Measurements from ENCODE around the gene ARHGAP10. TPM values are rescaled to one million over a fixed set of nuclear protein-coding genes. Genes with fewer than 3 reads are reported as not detected.
"Not testable (repeated sequence)": the region's sequence is repeated elsewhere in the genome, so short reads cannot be mapped to it uniquely, and the experiment has no call there.

ARHGAP10 gene
- total RNA-seq, 1 donor from 2014 or later: 8.3 TPM

DNA sequence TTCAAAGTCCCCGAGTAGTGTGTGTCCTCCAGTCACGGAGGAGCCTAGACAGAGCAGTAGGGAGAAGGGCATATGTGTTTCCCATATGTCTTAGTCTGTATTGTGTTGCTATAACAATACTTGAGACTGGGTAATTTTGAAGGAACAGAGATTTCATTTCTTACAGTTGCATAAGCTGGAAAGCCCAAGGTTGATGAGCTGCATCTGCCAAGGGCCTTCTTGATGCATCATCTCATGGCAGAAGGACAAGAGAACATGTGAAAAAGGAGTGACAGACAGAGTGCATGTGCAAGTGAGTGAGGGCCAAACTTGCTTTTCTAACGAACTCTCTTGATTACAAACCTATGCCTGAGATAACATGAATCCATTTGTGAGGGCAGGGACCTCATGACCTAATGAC lies 243.4 kb downstream of the ARHGAP10 start:
- no peaks in the 10 kb centered on the region for H3K27me3 Mint-ChIP-seq
- no peaks in the 10 kb centered on the region for H3K9me3 Mint-ChIP-seq
- no peaks in the 10 kb centered on the region for H3K4me1 Mint-ChIP-seq
- DNase-seq: no peak
- H3K36me3 Mint-ChIP-seq (ENCODE audit: low read depth): no peaks in the 10 kb centered on the region
- H3K4me3 Mint-ChIP-seq: no peak overlapping the region
- intact Hi-C loops (cut with micrococcal nuclease): no loop called here
- no peak overlapping the region for H3K27ac Mint-ChIP-seq

DNA sequence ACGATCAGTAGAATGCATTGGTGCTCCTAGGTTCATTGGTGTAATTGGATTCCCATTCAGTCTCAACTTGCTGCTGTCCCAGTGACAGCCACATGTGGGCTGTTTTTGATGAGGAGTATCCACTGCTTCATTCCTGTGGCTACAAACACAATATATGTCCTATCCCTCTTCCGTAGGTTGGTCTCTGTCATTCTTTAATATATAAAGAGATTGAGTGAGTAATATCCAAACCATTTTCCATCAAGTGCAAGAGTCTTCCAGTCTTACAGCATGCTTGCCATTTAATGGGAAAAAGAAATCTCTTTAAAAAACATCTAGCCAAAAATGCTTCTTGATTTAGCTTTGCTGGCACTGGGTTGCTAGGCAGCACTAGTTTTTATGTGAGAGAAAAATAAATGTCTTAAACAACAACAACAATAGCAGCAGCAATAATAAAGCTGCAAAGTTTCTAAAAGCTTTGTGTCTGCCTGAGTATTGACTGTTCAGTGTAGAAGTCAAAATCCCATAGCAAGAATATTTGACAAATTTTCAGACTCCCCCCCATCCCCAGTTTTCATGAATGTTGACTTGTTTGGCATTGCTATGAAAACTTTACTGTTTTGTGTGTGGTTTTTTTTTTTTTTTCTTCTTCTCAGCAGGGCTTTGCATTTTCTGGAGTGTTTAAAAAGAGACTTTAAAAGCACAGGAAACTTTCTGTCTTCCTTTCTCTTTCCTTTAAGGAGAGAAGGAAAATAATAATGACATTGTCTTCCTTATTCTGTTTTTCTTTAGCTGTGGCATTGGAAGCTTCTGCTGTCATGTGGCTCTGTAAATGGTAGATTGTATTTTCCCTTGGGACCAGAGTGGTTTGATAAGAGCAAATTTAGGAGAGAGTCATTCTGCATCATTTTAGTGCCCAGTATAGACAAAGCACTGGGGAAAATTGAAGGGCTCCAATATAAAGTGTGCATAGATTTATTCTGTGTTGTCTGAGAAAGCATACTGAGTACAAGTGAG lies 244.3 kb downstream of the ARHGAP10 start:
- H3K4me1 Mint-ChIP-seq: peaks cover 7% of the 10 kb centered on the region
- no peak overlapping the region for H3K27ac Mint-ChIP-seq
- H3K4me3 Mint-ChIP-seq: no peak overlapping the region
- no peaks in the 10 kb centered on the region for H3K36me3 Mint-ChIP-seq (ENCODE audit: low read depth)
- no peak for DNase-seq
- intact Hi-C loops (cut with micrococcal nuclease): no loop called here
- peaks cover 1% of the 10 kb centered on the region for H3K27me3 Mint-ChIP-seq
- H3K9me3 Mint-ChIP-seq: no peaks in the 10 kb centered on the region

DNA sequence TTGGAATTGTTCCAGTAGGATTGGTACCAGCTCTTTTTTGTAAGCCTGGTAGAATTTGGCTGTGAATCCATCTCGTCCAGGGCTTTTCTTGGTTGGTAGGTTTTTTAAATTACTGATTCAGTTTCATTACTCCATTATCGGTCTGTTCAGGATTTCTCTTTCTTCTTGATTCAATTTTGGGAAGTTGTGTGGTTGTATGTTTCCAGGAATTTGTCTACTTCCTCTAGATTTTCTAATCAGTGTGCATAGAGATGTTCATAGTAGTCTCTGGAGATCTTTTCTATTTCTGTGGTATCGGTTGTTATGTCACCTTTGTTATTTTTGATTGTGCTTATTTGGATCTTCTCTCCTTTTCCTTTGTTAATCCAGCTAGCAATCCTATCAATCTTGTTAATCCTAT lies 248.7 kb downstream of the ARHGAP10 start:
- no peaks in the 10 kb centered on the region for H3K36me3 Mint-ChIP-seq (ENCODE audit: low read depth)
- H3K27me3 Mint-ChIP-seq: peaks cover 1% of the 10 kb centered on the region
- DNase-seq: no peak
- H3K9me3 Mint-ChIP-seq: no peaks in the 10 kb centered on the region
- H3K4me1 Mint-ChIP-seq: peaks cover 10% of the 10 kb centered on the region
- intact Hi-C loops (cut with micrococcal nuclease): loop anchor here (5.0 to 10.0 kb wide), 2 partner anchors 72 to 1284 kb away; no protein-coding TSS in a partner anchor
- H3K4me3 Mint-ChIP-seq: no peak overlapping the region
- H3K27ac Mint-ChIP-seq: no peak overlapping the region

DNA sequence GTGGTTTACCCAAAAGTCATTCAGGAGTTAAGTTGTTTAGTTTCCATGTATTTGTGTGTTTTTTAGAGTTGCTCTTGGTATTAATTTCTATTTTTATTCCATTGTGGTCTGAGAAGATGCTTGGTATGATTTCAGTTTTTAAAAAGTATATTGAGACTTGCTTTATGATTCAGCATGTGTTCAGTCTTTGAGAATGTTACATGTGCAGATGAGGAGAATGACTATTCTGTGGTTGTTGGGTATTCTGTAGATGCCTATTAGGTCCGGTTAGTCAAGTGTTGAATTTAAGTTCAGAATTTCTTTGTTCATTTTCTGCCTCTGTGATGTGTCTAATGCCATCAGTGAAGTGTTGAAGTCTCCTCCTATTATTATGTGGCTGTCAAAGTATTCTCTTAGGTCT lies 249.4 kb downstream of the ARHGAP10 start:
- Mint-ChIP-seq H3K36me3 (ENCODE audit: low read depth) (no peaks in the 10 kb centered on the region), H3K4me1 (peaks cover 10% of the 10 kb centered on the region), H3K27ac (no peak overlapping the region), H3K27me3 (peaks cover 1% of the 10 kb centered on the region), H3K9me3 (no peaks in the 10 kb centered on the region), H3K4me3 (no peak overlapping the region)
- DNase-seq: no peak
- intact Hi-C loops (cut with micrococcal nuclease): loop anchor here (5.0 to 10.0 kb wide), 2 partner anchors 71 to 1283 kb away; no protein-coding TSS in a partner anchor

GRCh38 chr4:147984065-147984777 lies 252.3 kb downstream of the ARHGAP10 start:
- peak; percentile 75 for DNase-seq
- H3K9me3 Mint-ChIP-seq: no peaks in the 10 kb centered on the region
- no peak overlapping the region for H3K4me3 Mint-ChIP-seq
- peaks cover 1% of the 10 kb centered on the region for H3K27me3 Mint-ChIP-seq
- peaks cover 10% of the 10 kb centered on the region for H3K4me1 Mint-ChIP-seq
- no peaks in the 10 kb centered on the region for H3K36me3 Mint-ChIP-seq (ENCODE audit: low read depth)
- intact Hi-C loops (cut with micrococcal nuclease): loop anchor here (5.0 to 10.0 kb wide), 2 partner anchors 68 to 1281 kb away; no protein-coding TSS in a partner anchor
- H3K27ac Mint-ChIP-seq: no peak overlapping the region

DNA sequence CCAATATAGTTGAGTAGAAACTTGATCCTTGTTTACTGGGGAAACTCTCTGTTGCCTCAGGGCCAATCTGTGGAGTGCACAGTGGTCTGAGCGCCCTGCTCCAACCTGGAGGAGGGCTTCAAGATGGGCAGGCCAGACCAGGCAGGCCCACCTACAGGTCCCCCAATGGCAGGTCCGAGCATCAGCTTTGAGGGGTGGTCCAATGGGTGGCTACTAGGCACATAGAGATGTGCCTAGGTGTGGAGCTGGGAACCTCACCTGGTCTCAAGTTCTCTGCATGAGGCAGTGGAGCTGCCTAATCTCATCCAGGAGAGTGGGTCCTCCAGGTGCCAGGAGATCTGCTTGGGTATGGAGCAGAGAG lies 252.9 kb downstream of the ARHGAP10 start:
- DNase-seq: no peak
- Mint-ChIP-seq H3K9me3 (no peaks in the 10 kb centered on the region), H3K27me3 (peaks cover 1% of the 10 kb centered on the region), H3K4me1 (peaks cover 10% of the 10 kb centered on the region), H3K36me3 (ENCODE audit: low read depth) (no peaks in the 10 kb centered on the region), H3K27ac (no peak overlapping the region), H3K4me3 (no peak overlapping the region)
- intact Hi-C loops (cut with micrococcal nuclease): loop anchor here (5.0 to 10.0 kb wide), 2 partner anchors 68 to 1280 kb away; no protein-coding TSS in a partner anchor

DNA sequence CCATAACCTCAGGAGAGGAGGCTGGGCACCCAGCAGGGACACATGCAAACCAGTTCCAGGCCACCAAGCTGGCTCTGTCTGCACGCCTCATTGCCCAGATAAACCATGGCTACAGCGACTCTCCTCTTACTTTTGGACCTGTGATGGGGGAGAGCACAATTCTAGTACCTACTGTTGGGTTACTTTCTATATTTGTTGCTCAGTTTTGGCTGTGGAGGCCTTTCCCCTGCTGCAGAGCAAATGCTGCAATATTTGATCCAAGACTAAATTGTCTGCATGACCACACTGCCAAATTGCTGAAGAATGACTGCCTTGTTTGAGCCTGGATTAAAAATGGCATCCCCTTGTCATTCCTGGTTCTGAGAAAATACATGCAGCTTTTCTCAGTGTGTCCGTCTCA lies 253.5 kb downstream of the ARHGAP10 start:
- no peak for DNase-seq
- intact Hi-C loops (cut with micrococcal nuclease): loop anchor here (10.0 kb wide), 1 partner anchor 1279 kb away; no protein-coding TSS in a partner anchor
- Mint-ChIP-seq H3K4me1 (peaks cover 10% of the 10 kb centered on the region), H3K9me3 (no peaks in the 10 kb centered on the region), H3K27me3 (peaks cover 1% of the 10 kb centered on the region), H3K27ac (no peak overlapping the region), H3K36me3 (ENCODE audit: low read depth) (no peaks in the 10 kb centered on the region), H3K4me3 (no peak overlapping the region)

GRCh38 chr4:147987252-147987651 lies 255.4 kb downstream of the ARHGAP10 start:
- no peaks in the 10 kb centered on the region for H3K4me1 Mint-ChIP-seq
- H3K27me3 Mint-ChIP-seq: no peaks in the 10 kb centered on the region
- no peak overlapping the region for H3K4me3 Mint-ChIP-seq
- no peak overlapping the region for H3K27ac Mint-ChIP-seq
- intact Hi-C loops (cut with micrococcal nuclease): loop anchor here (10.0 kb wide), 1 partner anchor 1278 kb away; no protein-coding TSS in a partner anchor
- no peaks in the 10 kb centered on the region for H3K9me3 Mint-ChIP-seq
- DNase-seq: no peak
- H3K36me3 Mint-ChIP-seq (ENCODE audit: low read depth): no peaks in the 10 kb centered on the region

- no peak overlapping the region for H3K4me3 Mint-ChIP-seq
- H3K4me1 Mint-ChIP-seq: no peaks in the 10 kb centered on the region
- no peaks in the 10 kb centered on the region for H3K9me3 Mint-ChIP-seq
- H3K27ac Mint-ChIP-seq: no peak overlapping the region
- no peaks in the 10 kb centered on the region for H3K27me3 Mint-ChIP-seq
- no peak for DNase-seq
- intact Hi-C loops (cut with micrococcal nuclease): no loop called here
- H3K36me3 Mint-ChIP-seq (ENCODE audit: low read depth): no peaks in the 10 kb centered on the region
Measured at GRCh38 chr4:147991543-147992283, 259.8 kb downstream of the ARHGAP10 start.

DNA sequence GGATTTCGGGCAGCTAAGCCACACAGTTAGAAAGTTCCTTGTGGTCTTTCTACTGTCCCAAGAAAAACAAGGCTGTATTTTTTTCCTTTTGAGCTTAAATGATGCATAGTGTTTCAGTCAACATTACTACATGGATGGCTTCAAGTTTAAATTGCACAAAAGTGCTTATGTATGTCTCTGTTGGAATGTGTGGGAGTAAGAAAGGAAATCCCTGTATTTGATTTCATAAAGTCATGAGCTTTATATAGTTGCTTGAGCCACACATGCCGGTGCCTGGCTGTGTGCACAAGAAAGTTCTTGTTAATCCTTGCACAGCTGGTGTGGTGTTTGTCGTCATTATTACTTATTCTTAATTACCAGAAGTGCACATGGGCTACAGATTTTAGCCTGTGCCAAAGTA lies 262.2 kb downstream of the ARHGAP10 start:
- H3K4me1 Mint-ChIP-seq: no peaks in the 10 kb centered on the region
- H3K36me3 Mint-ChIP-seq (ENCODE audit: low read depth): no peaks in the 10 kb centered on the region
- H3K27ac Mint-ChIP-seq: no peak overlapping the region
- no peaks in the 10 kb centered on the region for H3K27me3 Mint-ChIP-seq
- H3K4me3 Mint-ChIP-seq: no peak overlapping the region
- DNase-seq: no peak
- intact Hi-C loops (cut with micrococcal nuclease): no loop called here
- H3K9me3 Mint-ChIP-seq: no peaks in the 10 kb centered on the region

DNA sequence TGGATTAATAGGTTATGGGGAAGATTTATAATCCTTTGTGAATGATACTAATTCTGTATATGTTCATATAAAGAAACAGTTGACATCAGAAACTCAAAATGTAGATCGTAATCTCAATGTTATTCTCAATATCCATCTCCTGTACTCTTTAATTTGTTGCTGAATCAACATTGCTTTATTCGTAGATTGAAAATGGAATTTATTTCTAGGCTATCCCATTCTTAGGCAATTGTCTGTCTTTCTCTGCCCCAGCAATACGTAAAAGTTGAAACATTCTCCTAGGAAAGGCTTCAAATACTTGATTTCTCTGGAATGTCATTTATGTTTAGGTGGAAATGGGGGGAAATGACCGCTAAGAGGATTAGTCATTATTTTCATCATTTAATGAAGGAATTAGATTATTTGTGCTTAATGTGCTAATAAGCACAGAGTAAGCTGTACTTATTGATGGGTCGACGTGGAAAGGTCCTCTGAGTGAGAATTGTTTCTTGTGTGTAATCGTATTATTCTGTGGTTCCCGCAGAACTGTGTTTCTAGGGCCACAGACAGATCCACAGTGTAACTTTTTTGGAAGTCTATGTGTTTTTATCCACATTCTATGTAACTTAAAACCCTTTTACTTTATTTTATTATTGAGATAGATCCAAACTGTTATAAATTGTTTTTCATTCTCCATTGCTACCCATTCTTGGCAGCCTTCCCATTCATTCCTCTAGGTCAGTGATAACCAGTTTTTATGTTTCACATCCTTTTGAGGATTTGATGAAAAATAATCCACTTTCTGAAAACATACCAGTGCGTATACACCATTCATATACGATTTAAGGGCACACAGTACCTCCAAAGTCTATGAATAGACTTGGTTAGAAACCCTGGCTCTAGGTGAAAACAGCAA lies 262.9 kb downstream of the ARHGAP10 start:
- Mint-ChIP-seq H3K27ac (no peak overlapping the region), H3K27me3 (no peaks in the 10 kb centered on the region), H3K36me3 (ENCODE audit: low read depth) (no peaks in the 10 kb centered on the region), H3K4me3 (no peak overlapping the region), H3K4me1 (no peaks in the 10 kb centered on the region), H3K9me3 (no peaks in the 10 kb centered on the region)
- intact Hi-C loops (cut with micrococcal nuclease): no loop called here
- DNase-seq: no peak

GRCh38 chr4:147996859-147997258 lies 265.0 kb downstream of the ARHGAP10 start:
- no peaks in the 10 kb centered on the region for H3K36me3 Mint-ChIP-seq (ENCODE audit: low read depth)
- no peak for DNase-seq
- no peaks in the 10 kb centered on the region for H3K27me3 Mint-ChIP-seq
- intact Hi-C loops (cut with micrococcal nuclease): no loop called here
- no peaks in the 10 kb centered on the region for H3K4me1 Mint-ChIP-seq
- H3K4me3 Mint-ChIP-seq: no peak overlapping the region
- no peaks in the 10 kb centered on the region for H3K9me3 Mint-ChIP-seq
- no peak overlapping the region for H3K27ac Mint-ChIP-seq

GRCh38 chr4:148000038-148000437 lies 268.1 kb downstream of the ARHGAP10 start:
- H3K4me1 Mint-ChIP-seq; H3K4me3 Mint-ChIP-seq; H3K27me3 Mint-ChIP-seq; DNase-seq; H3K36me3 Mint-ChIP-seq (ENCODE audit: low read depth); H3K9me3 Mint-ChIP-seq; intact Hi-C loops (cut with micrococcal nuclease); H3K27ac Mint-ChIP-seq: not testable (repeated sequence)
